ENCODE data around the gene ZNF92.
"Not testable (repeated sequence)": the region's sequence is repeated elsewhere in the genome, so short reads cannot be mapped to it uniquely, and the experiment has no call there.

The ZNF92 gene

GRCh38 chr7:65371468-65371867 lies 2.2 kb upstream of the ZNF92 start:
- no peak for TF ChIP-seq ZFX (IDR thresholded peaks at IDR 0.05)
- no peak overlapping the region for H3K27ac ChIP-seq

- TF ChIP-seq ZFX (IDR thresholded peaks at IDR 0.05): no peak
- no peak for TF ChIP-seq CTCF (conservative IDR thresholded peaks at IDR 0.05)
- H3K27ac ChIP-seq: no peak overlapping the region
Measured at GRCh38 chr7:65379318-65379717, 5.7 kb downstream of the ZNF92 start.

- TF ChIP-seq CTCF (conservative IDR thresholded peaks at IDR 0.05) (no peak), ZFX (IDR thresholded peaks at IDR 0.05) (no peak)
- no peak overlapping the region for H3K27ac ChIP-seq
Measured at GRCh38 chr7:65381742-65382141, 8.1 kb downstream of the ZNF92 start.

- TF ChIP-seq ZFX (IDR thresholded peaks at IDR 0.05): no peak
- TF ChIP-seq CTCF (conservative IDR thresholded peaks at IDR 0.05): no peak
- no peak overlapping the region for H3K27ac ChIP-seq
Measured at GRCh38 chr7:65382452-65382851, 8.8 kb downstream of the ZNF92 start.

- TF ChIP-seq CTCF (conservative IDR thresholded peaks at IDR 0.05): no peak
- TF ChIP-seq ZFX (IDR thresholded peaks at IDR 0.05): no peak
- no peak overlapping the region for H3K27ac ChIP-seq
Measured at GRCh38 chr7:65387891-65388290, 14.2 kb downstream of the ZNF92 start.

- TF ChIP-seq CTCF (conservative IDR thresholded peaks at IDR 0.05) (no peak), ZFX (IDR thresholded peaks at IDR 0.05) (no peak)
- no peak overlapping the region for H3K27ac ChIP-seq
Measured at GRCh38 chr7:65390588-65390987, 16.9 kb downstream of the ZNF92 start.

- no peak overlapping the region for H3K27ac ChIP-seq
- TF ChIP-seq ZFX (IDR thresholded peaks at IDR 0.05): no peak
- peak; percentile 35 for TF ChIP-seq CTCF (conservative IDR thresholded peaks at IDR 0.05)
Measured at GRCh38 chr7:65397730-65398142, 24.1 kb downstream of the ZNF92 start.

- H3K27ac ChIP-seq: not testable (repeated sequence)
Measured at GRCh38 chr7:65398671-65399070, 25.0 kb downstream of the ZNF92 start.

GRCh38 chr7:65399101-65399500 lies 25.4 kb downstream of the ZNF92 start:
- not testable (repeated sequence) for H3K27ac ChIP-seq
